Liver (tissue), 9 donors: ENCODE results near the gene COPS4. TPM values are rescaled to one million over a fixed set of nuclear protein-coding genes. Genes with fewer than 3 reads are reported as not detected.
A peak's percentile ranks its signal among the peaks of the same experiment; 100 is the strongest.

Experiments used
- DNase-seq: peaks from one replicate; pipeline ENCODE4 v3.0.0-alpha.2; 2017; ENCODE audit warnings: low spot score
- H3K27ac ChIP-seq, 2 donors: one replicate each; pipeline ENCODE4 v1.7.0; 2013; ENCODE audit warnings: inconsistent platforms in 2 of 2, low read length in 2 of 2, control low read depth in 1 of 2, low read depth in 1 of 2, mild to moderate bottlenecking in 1 of 2
- H3K27me3 ChIP-seq, 4 donors: one replicate each; pipeline versions ENCODE4 v1.6.1 to v1.7.0; 2013; ENCODE audit warnings: low read length in 3 of 4, inconsistent platforms in 1 of 4, mild to moderate bottlenecking in 1 of 4, moderate library complexity in 1 of 4; ENCODE audit not compliant: control insufficient read depth in 4 of 4, insufficient read depth in 4 of 4
- H3K36me3 ChIP-seq, 4 donors: one replicate each; pipeline versions ENCODE4 v1.6.1 to v1.7.0; 2013; ENCODE audit warnings: low read length in 3 of 4, mild to moderate bottlenecking in 3 of 4, low read depth in 1 of 4, moderate library complexity in 1 of 4; ENCODE audit not compliant: control insufficient read depth in 4 of 4, insufficient read depth in 3 of 4
- H3K4me1 ChIP-seq, 4 donors: one replicate each; pipeline versions ENCODE4 v1.6.1 to v1.7.0; 2013; ENCODE audit warnings: low read length in 3 of 4, mild to moderate bottlenecking in 3 of 4, moderate library complexity in 1 of 4; ENCODE audit not compliant: control insufficient read depth in 4 of 4, insufficient read depth in 4 of 4
- H3K4me3 ChIP-seq, 3 donors: one replicate each; pipeline versions ENCODE4 v1.6.1 to v1.7.0; 2013; ENCODE audit warnings: low read length in 3 of 3, control low read depth in 1 of 3, low read depth in 1 of 3, mild to moderate bottlenecking in 1 of 3
- H3K9ac ChIP-seq, 2 donors: one replicate each; pipeline ENCODE4 v1.7.0; 2013; ENCODE audit warnings: low read length in 2 of 2, mild to moderate bottlenecking in 2 of 2, moderate library complexity in 2 of 2, control low read depth in 1 of 2, low read depth in 1 of 2
- H3K9me3 ChIP-seq, 4 donors: one replicate each; pipeline versions ENCODE4 v1.6.1 to v1.7.0; 2013; ENCODE audit warnings: low read length in 3 of 4; ENCODE audit not compliant: control insufficient read depth in 4 of 4
- EGR1 ChIP-seq, 2 donors: IDR thresholded peaks; 2 replicates each; pipeline ENCODE4 v1.6.1; 2016 to 2018; ENCODE audit warnings: antibody characterized with exemption in 2 of 2, low read depth in 2 of 2
- FOXA1 ChIP-seq: IDR thresholded peaks from 2 replicates; pipeline ENCODE4 v1.6.1; 2016; ENCODE audit warnings: antibody characterized with exemption
- FOXA2 ChIP-seq: IDR thresholded peaks from 2 replicates; pipeline ENCODE4 v1.6.1; 2016; ENCODE audit warnings: antibody characterized with exemption
- GABPA ChIP-seq, 2 donors: IDR thresholded peaks in 1 of 2; conservative IDR thresholded peaks in 1 of 2; 2 replicates each; pipeline ENCODE4 v1.6.1; 2016; ENCODE audit warnings: antibody characterized with exemption in 2 of 2, mild to moderate bottlenecking in 1 of 2, moderate library complexity in 1 of 2
- HNF4A ChIP-seq, 2 donors: conservative IDR thresholded peaks; 2 replicates each; pipeline ENCODE4 v1.6.1; 2016; ENCODE audit warnings: antibody characterized with exemption in 2 of 2, mild to moderate bottlenecking in 2 of 2
- RAD21 ChIP-seq, 2 donors: IDR thresholded peaks; 2 replicates each; pipeline ENCODE4 v1.6.1; 2016; ENCODE audit warnings: antibody characterized with exemption in 2 of 2, mild to moderate bottlenecking in 2 of 2
- SP1 ChIP-seq: IDR thresholded peaks from 2 replicates; pipeline ENCODE4 v1.6.1; 2018; ENCODE audit warnings: antibody characterized with exemption, mild to moderate bottlenecking
- TAF1 ChIP-seq: conservative IDR thresholded peaks from 2 replicates; pipeline ENCODE4 v1.6.1; 2016; ENCODE audit warnings: antibody characterized with exemption, mild to moderate bottlenecking
- YY1 ChIP-seq: IDR thresholded peaks from 2 replicates; pipeline ENCODE4 v1.6.1; 2016; ENCODE audit warnings: antibody characterized with exemption, mild to moderate bottlenecking
- WGBS: extraction: QIAGEN DNeasy Blood & Tissue Kit; methylation state at CpG from one replicate; pipeline ENCODE4 v1.1.7; 2013; 5-methylcytosine and 5-hydroxymethylcytosine counted together
- polyA plus RNA-seq, 2 donors: library from polyadenylated mRNA; stranded (reverse) in 1 of 2; unstranded in 1 of 2; fragments of 200-250 nt in 1 of 2; fragments of >200 nt in 1 of 2; fragmentation: Nextera tagmentation in 1 of 2; extraction: Ambion mirVana in 1 of 2; gene quantifications; one replicate each; pipeline versions ENCODE4 v1.2.1 to v1.2.3, GENCODE V29; 2013 to 2015
- total RNA-seq, 2 donors: library from RNA; depleted of rRNA; stranded (reverse); fragments of >200 nt; gene quantifications; one replicate each; pipeline ENCODE4 v1.2.3, GENCODE V29; 2014
- TF ChIP-seq, protein P1 (sequence below): fragments of 150-350 bp; IDR thresholded peaks from 2 replicates; pipeline ENCODE4 v1.5.1; 2017; ENCODE audit warnings: improper control_type of control experiment, low read depth, low read length; ENCODE audit not compliant: missing input control
- TF ChIP-seq, protein P2 (sequence below): IDR thresholded peaks from 2 replicates; pipeline ENCODE4 v1.6.1; 2016; ENCODE audit warnings: antibody characterized with exemption
- TF ChIP-seq, protein P3 (sequence below): IDR thresholded peaks from 2 replicates; pipeline ENCODE4 v1.6.1; 2016; ENCODE audit warnings: antibody characterized with exemption
- donor health status: healthy.
- donor health status: healthy.
- donor health status: healthy.
- donor health status: healthy.
- donor health status: healthy.

COPS4 gene
- total and polyA plus RNA-seq, 4 donors, result 15.3 to 46.3 (median 17.4) TPM

DNA sequence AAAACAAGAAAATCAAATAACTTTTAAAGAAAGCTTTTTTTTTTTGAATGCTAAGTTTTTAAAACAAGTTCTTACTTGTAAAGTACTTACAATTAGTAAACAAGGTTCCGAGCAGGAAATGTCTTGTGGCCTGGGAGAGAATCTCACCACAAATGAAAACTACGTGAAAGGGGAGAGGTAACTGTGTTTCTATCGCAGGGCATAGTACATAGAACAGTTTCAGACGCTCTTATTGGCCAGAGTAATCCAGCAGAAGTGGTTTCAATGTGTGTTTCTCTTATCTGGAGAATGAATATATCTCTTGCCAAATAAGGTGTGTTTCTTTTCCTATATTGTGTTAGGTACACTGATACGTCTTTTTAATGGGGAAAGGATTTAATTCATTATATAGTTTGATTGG, 79.6 kb downstream of the COPS4 start, which contains the start of gene PLAC8:
PLAC8 (minus strand) TSS at position 154 of the 400 bp plus-strand sequence. CDS start 6,808 bp downstream, outside the sequence.
- H3K27me3 ChIP-seq, result no peaks in the 10 kb centered on the region
- peak within 1 kb of the TSS in 1 of 2 donors; percentile 59 for H3K9ac ChIP-seq
- no peaks in the 10 kb centered on the region for H3K9me3 ChIP-seq
- H3K27ac ChIP-seq, result peak within 1 kb of the TSS in 1 of 2 donors; percentile 46
- 53% methylated on average over 5 of the region's 5 CpGs for WGBS
- no peaks in the 10 kb centered on the region for H3K36me3 ChIP-seq
- DNase-seq, result no peak
- TF ChIP-seq RAD21 (IDR thresholded peaks at IDR 0.05), result no peak
- no peak for TF ChIP-seq HNF4A (conservative IDR thresholded peaks at IDR 0.05)
- TF ChIP-seq, protein P1, sequence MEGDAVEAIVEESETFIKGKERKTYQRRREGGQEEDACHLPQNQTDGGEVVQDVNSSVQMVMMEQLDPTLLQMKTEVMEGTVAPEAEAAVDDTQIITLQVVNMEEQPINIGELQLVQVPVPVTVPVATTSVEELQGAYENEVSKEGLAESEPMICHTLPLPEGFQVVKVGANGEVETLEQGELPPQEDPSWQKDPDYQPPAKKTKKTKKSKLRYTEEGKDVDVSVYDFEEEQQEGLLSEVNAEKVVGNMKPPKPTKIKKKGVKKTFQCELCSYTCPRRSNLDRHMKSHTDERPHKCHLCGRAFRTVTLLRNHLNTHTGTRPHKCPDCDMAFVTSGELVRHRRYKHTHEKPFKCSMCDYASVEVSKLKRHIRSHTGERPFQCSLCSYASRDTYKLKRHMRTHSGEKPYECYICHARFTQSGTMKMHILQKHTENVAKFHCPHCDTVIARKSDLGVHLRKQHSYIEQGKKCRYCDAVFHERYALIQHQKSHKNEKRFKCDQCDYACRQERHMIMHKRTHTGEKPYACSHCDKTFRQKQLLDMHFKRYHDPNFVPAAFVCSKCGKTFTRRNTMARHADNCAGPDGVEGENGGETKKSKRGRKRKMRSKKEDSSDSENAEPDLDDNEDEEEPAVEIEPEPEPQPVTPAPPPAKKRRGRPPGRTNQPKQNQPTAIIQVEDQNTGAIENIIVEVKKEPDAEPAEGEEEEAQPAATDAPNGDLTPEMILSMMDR, result no peak
- TF ChIP-seq FOXA1, result no peak
- TF ChIP-seq TAF1, result peak; percentile 92
- no peak for TF ChIP-seq GABPA (IDR thresholded peaks at IDR 0.05 in 1 of 2, conservative IDR thresholded peaks at IDR 0.05 in 1 of 2)
- H3K4me1 ChIP-seq, result peaks cover 0 to 7% (median 5%) of the 10 kb centered on the region in 4 donors
- peak within 1 kb of the TSS in 1 of 3 donors; percentile 33 for H3K4me3 ChIP-seq

DNA sequence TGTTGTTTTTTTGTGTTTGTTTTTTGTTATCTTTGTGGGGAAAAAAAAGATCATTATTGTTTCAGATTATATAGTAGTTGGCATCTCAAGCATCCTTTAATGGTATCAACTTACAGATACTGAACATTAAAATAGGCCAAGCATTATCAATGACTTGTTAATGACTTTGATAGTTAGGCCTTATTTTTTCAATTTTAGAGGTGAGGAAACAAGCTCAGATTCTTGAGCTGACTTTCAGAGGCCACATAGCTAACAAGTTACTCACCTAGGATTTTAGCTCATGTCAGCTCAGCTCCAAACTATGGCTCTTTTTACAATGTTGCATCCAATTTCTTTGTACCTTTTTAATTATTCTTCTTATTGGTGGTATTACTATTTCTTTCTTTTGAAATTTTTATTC, 80.0 kb downstream of the COPS4 start:
- Histone ChIP-seq H3K36me3 (no peaks in the 10 kb centered on the region), H3K4me1 (peaks cover 0 to 7% (median 3%) of the 10 kb centered on the region in 4 donors), H3K4me3 (no peak overlapping the region), H3K27ac (no peak overlapping the region), H3K9ac (peak overlapping the region in 1 of 2 donors; percentile 51), H3K9me3 (no peaks in the 10 kb centered on the region), H3K27me3 (no peaks in the 10 kb centered on the region)
- DNase-seq, result no peak
- TF ChIP-seq, protein P2, sequence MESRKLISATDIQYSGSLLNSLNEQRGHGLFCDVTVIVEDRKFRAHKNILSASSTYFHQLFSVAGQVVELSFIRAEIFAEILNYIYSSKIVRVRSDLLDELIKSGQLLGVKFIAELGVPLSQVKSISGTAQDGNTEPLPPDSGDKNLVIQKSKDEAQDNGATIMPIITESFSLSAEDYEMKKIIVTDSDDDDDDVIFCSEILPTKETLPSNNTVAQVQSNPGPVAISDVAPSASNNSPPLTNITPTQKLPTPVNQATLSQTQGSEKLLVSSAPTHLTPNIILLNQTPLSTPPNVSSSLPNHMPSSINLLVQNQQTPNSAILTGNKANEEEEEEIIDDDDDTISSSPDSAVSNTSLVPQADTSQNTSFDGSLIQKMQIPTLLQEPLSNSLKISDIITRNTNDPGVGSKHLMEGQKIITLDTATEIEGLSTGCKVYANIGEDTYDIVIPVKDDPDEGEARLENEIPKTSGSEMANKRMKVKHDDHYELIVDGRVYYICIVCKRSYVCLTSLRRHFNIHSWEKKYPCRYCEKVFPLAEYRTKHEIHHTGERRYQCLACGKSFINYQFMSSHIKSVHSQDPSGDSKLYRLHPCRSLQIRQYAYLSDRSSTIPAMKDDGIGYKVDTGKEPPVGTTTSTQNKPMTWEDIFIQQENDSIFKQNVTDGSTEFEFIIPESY, result no peak
- TF ChIP-seq, protein P3, sequence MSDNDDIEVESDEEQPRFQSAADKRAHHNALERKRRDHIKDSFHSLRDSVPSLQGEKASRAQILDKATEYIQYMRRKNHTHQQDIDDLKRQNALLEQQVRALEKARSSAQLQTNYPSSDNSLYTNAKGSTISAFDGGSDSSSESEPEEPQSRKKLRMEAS, result no peak

DNA sequence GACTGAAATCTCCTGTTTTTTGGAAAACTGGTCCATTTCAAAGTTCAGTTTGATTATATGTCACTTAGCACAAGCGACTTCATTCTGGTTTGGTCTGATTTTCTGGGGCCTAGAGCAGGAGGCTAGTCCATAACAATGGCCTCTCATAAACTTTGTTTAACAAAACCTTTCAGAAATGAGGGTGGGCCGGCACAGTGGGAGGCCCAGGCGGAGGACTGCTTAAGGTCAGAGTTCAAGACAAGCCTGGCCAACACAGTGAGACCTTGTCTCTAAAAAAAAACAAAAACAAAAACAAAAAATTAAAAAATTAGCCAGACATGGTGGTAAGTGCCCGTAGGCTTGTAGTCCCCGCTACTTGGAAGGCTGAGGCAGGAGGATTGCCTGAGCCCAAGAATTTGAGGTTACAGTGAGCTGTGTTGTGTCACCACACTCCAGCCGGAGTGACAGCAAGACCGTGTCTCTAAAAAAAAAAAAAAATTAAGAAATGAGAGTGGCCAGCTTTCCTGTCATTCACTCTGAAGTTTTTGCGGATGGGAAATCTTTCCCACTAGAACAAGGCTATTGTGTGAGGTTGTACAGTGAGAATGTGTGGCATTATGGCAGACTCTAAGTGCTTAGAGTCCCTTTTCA, 80.8 kb downstream of the COPS4 start:
- 77% methylated on average over 8 of the region's 8 CpGs for WGBS
- no peak overlapping the region for H3K27ac ChIP-seq
- H3K36me3 ChIP-seq, result no peaks in the 10 kb centered on the region
- no peak overlapping the region for H3K9ac ChIP-seq
- no peaks in the 10 kb centered on the region for H3K4me1 ChIP-seq
- DNase-seq, result no peak
- H3K9me3 ChIP-seq, result no peaks in the 10 kb centered on the region
- no peak for TF ChIP-seq FOXA2
- no peak for TF ChIP-seq SP1
- TF ChIP-seq YY1, result no peak
- no peak for TF ChIP-seq FOXA1
- TF ChIP-seq TAF1, result no peak
- no peak for TF ChIP-seq EGR1 (IDR thresholded peaks at IDR 0.05; ENCODE audit: low read depth in 2 of 2)
- TF ChIP-seq, protein P1, result no peak
- H3K27me3 ChIP-seq, result no peaks in the 10 kb centered on the region
- no peak overlapping the region for H3K4me3 ChIP-seq
